Spleen (tissue), 11 donors: Measurements from ENCODE around the gene SPHK2. TPM values are rescaled to one million over a fixed set of nuclear protein-coding genes. Genes with fewer than 3 reads are reported as not detected.

Experiments used
- DNase-seq: peaks from one replicate; pipeline ENCODE4 v3.0.0-alpha.2; 2020
- H3K27ac ChIP-seq, 8 donors: fragments of 200-600 bp; sonication (generic) in 7 of 8; 1 replicate in 4 of 8; 2 replicates in 4 of 8; pipeline versions ENCODE4 v1.5.0 to v1.8.0; 2016 to 2021; ENCODE audit warnings: inconsistent platforms in 4 of 8, mild to moderate bottlenecking in 4 of 8, moderate library complexity in 1 of 8
- H3K27me3 ChIP-seq, 7 donors: fragments of 200-600 bp; sonication (generic) in 6 of 7; replicated peaks in 1 of 7; 1 replicate in 4 of 7; 2 replicates in 3 of 7; pipeline versions ENCODE4 v1.5.0 to v1.8.0; 2016 to 2021; ENCODE audit warnings: inconsistent platforms in 3 of 7, mild to moderate bottlenecking in 1 of 7
- H3K36me3 ChIP-seq, 6 donors: fragments of 200-600 bp; sonication (generic) in 5 of 6; 1 replicate in 4 of 6; 2 replicates in 2 of 6; pipeline versions ENCODE4 v1.5.0 to v1.8.0; 2016 to 2021; ENCODE audit warnings: inconsistent platforms in 2 of 6
- H3K4me1 ChIP-seq, 6 donors: fragments of 200-600 bp; sonication (generic) in 5 of 6; 1 replicate in 3 of 6; 2 replicates in 3 of 6; pipeline versions ENCODE4 v1.5.0 to v1.8.0; 2016 to 2021; ENCODE audit warnings: inconsistent platforms in 3 of 6
- H3K4me3 ChIP-seq, 8 donors: fragments of 200-600 bp; sonication (generic) in 7 of 8; 1 replicate in 4 of 8; 2 replicates in 4 of 8; pipeline versions ENCODE4 v1.5.0 to v1.8.0; 2016 to 2021; ENCODE audit warnings: inconsistent platforms in 4 of 8, mild to moderate bottlenecking in 4 of 8, moderate library complexity in 2 of 8
- H3K9me3 ChIP-seq, 8 donors: fragments of 200-600 bp; sonication (generic) in 7 of 8; 1 replicate in 4 of 8; 2 replicates in 4 of 8; pipeline versions ENCODE4 v1.5.0 to v1.8.0; 2016 to 2021; ENCODE audit warnings: inconsistent platforms in 4 of 8
- POLR2A ChIP-seq, 3 donors: fragments of 450-650 bp; IDR thresholded peaks; one replicate each; pipeline ENCODE4 v1.5.1; 2017; ENCODE audit warnings: antibody characterized with exemption in 3 of 3, mild to moderate bottlenecking in 1 of 3
- POLR2AphosphoS5 ChIP-seq, 3 donors: sonication (generic); formaldehyde crosslinking; IDR thresholded peaks; one replicate each; pipeline ENCODE4 v1.5.1; 2017; ENCODE audit warnings: antibody characterized with exemption in 3 of 3
- WGBS, 5 donors: extraction: QIAGEN DNeasy Blood & Tissue Kit in 3 of 5; methylation state at CpG; one replicate each; pipeline versions ENCODE4 v1.1.5 to v1.1.7; 2013 to 2018; 5-methylcytosine and 5-hydroxymethylcytosine counted together
- intact Hi-C: fragments of 100-400 bp; cut with DNase I; formaldehyde crosslinking; loops from one replicate; pipeline ENCODE4 v1.15.0; 2023; ENCODE audit warnings: low total_unique reads
- polyA plus RNA-seq, 3 donors: library from polyadenylated mRNA; stranded (reverse); fragments of 200-250 nt; gene quantifications; one replicate each; pipeline ENCODE4 v1.2.1, GENCODE V29; 2013
- total RNA-seq, 7 donors: library from RNA; depleted of rRNA in 3 of 7; stranded (reverse); fragments of >200 nt in 3 of 7; fragmentation: NEBNext Ultra II Directional in 4 of 7; extraction: Animal tissue kit (Norgen Biotek cat#: 25700) in 4 of 7; gene quantifications; one replicate each; pipeline versions ENCODE4 v1.1.0 to v1.2.1, GENCODE V29; 2016 to 2021
- TF ChIP-seq, protein P1 (sequence below), 11 experiments: fragments of 200-600 bp in 7 of 11; fragments of 450-650 bp in 4 of 11; sonication (generic) in 4 of 11; IDR thresholded peaks in 8 of 11; conservative IDR thresholded peaks in 3 of 11; 1 replicate in 7 of 11; 2 replicates in 4 of 11; pipeline versions ENCODE4 v1.4.0 to v1.8.0; 2016 to 2021; ENCODE audit warnings: antibody characterized with exemption in 11 of 11, inconsistent platforms in 4 of 11, mild to moderate bottlenecking in 1 of 11
- donor health status: healthy with polysubstance abuse.
- donor health status: DM: no; HTN: no; CAD: no; lungs with moderate emphysema.
- donor health status: DM: no; HTN: no; CAD: no.
- donor health status: Bipolar disorder and iron deficiency.
- donor health status: healthy.
- donor health status: DM: no; HTN: no; CAD: no.
- donor health status: DM: yes; HTN: yes; CAD: no.

Gene SPHK2
- total and polyA plus RNA-seq, 10 donors: 7.9 to 26.5 (median 21.3) TPM

DNA sequence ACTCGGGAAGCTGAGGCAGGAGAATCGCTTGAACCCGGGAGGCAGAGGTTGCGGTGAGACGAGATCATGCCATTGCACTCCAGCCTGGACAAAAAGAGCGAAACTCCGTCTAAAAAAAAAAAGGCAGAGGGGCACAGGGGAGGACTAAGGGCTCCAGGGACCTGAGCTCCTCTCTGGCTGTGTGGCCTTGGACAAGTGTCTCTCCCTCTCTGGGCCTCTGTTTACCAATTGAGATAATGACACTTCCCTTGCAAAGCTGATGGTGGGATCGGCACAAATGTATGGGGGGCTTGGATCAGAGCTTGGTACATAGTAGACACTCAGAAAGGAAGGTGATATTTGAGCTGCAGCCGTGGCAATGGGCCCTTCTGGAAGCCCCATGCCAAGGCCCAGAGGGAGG is 24.1 kb upstream of the SPHK2 start:
- 82 to 92% (median 86%) methylated on average over 9 of the region's 9 CpGs for WGBS, 5 donors
- H3K4me1 ChIP-seq: no peaks in the 10 kb centered on the region
- H3K27me3 ChIP-seq: peaks cover 0 to 23% (median 0%) of the 10 kb centered on the region in 7 donors
- H3K9me3 ChIP-seq: no peaks in the 10 kb centered on the region
- TF ChIP-seq, protein P1, sequence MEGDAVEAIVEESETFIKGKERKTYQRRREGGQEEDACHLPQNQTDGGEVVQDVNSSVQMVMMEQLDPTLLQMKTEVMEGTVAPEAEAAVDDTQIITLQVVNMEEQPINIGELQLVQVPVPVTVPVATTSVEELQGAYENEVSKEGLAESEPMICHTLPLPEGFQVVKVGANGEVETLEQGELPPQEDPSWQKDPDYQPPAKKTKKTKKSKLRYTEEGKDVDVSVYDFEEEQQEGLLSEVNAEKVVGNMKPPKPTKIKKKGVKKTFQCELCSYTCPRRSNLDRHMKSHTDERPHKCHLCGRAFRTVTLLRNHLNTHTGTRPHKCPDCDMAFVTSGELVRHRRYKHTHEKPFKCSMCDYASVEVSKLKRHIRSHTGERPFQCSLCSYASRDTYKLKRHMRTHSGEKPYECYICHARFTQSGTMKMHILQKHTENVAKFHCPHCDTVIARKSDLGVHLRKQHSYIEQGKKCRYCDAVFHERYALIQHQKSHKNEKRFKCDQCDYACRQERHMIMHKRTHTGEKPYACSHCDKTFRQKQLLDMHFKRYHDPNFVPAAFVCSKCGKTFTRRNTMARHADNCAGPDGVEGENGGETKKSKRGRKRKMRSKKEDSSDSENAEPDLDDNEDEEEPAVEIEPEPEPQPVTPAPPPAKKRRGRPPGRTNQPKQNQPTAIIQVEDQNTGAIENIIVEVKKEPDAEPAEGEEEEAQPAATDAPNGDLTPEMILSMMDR (IDR thresholded peaks at IDR 0.05 in 8 of 11, conservative IDR thresholded peaks at IDR 0.05 in 3 of 11): no peak
- TF ChIP-seq POLR2AphosphoS5 (IDR thresholded peaks at IDR 0.05) (no peak), POLR2A (IDR thresholded peaks at IDR 0.05) (no peak)
- H3K27ac ChIP-seq: no peak overlapping the region
- no peak for DNase-seq
- intact Hi-C loops: no loop called here
- no peaks in the 10 kb centered on the region for H3K36me3 ChIP-seq
- H3K4me3 ChIP-seq: no peak overlapping the region

DNA sequence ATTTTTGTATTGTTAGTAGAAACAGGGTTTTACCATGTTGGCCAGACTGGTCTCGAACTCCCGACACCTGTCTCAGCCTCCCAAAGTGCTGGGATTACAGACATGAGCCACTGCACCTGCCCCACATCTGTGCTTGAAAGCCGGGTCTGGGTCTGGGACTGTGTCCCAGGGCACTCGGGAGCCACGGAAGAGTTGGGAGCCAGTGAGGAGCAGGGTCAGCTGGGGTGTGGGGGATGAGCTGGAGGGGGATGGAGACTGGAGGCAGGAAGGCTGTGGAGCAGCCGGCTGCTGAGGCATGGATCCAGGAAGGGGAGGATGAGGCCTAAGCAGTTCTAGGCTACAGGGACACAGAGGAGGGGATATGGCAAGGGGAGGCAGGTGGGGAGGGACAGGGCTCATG is 23.5 kb upstream of the SPHK2 start:
- no peak overlapping the region for H3K27ac ChIP-seq
- no peak for DNase-seq
- no peak overlapping the region for H3K4me3 ChIP-seq
- H3K9me3 ChIP-seq: no peaks in the 10 kb centered on the region
- intact Hi-C loops: no loop called here
- H3K36me3 ChIP-seq: no peaks in the 10 kb centered on the region
- 72 to 89% (median 85%) methylated on average over 6 of the region's 6 CpGs for WGBS, 5 donors
- TF ChIP-seq POLR2A (IDR thresholded peaks at IDR 0.05) (no peak), POLR2AphosphoS5 (IDR thresholded peaks at IDR 0.05) (no peak)
- TF ChIP-seq, protein P1 (IDR thresholded peaks at IDR 0.05 in 8 of 11, conservative IDR thresholded peaks at IDR 0.05 in 3 of 11): no peak
- H3K27me3 ChIP-seq: peaks cover 0 to 25% (median 0%) of the 10 kb centered on the region in 7 donors
- H3K4me1 ChIP-seq: no peaks in the 10 kb centered on the region

DNA sequence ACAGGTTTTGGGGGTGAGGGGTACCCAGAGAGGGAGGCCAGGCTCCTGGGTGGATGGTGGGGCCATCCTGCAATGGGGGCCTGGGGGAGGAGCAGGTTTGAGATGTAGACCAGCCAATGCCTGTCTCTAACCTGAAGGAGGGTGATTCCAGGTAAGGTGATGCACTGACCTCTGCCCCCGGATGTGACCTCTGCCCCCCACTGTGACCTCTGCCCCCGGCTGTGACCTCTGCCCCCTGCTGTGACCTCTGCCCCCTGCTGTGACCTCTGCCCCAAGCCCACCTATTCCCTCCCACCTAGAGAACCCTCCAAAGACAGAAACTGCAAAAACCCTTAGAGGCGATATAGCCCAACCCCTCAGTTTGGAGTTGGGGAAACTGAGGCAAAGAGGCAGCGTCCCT is 23.1 kb upstream of the SPHK2 start:
- 77 to 95% (median 91%) methylated on average over 3 to 4 of the region's 4 CpGs for WGBS, 5 donors
- no peaks in the 10 kb centered on the region for H3K4me1 ChIP-seq
- intact Hi-C loops: no loop called here

DNA sequence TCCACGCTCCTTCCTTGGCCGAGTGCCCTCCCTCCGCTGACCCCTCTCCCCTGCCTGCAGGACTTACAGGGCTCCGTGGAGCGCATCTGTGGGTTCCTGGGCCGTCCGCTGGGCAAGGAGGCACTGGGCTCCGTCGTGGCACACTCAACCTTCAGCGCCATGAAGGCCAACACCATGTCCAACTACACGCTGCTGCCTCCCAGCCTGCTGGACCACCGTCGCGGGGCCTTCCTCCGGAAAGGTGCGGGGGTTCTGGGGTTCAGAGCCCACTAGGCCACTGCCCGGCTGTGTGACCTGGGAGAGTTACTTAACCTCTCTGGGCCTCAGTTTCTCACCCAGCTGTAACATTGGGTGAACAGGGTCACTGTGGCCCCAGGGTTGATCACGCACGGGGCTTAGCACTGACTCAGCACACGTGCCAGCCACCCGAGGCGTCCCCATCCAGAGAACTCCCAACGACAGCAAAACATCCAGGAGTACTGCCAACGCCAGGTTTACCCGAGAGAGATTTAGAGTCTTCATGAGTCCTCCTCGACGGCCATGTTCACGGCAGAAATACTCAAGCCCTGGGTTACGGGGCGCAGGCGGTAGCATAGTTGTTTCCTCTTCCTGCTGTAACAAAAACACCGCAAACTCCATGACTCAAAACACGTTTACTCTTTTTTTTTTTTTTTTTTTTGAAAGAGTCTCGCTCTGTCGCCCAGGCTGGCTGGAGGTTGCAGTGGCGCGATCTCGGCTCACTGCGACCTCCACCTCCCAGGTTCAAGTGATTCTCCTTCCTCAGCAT is 22.4 kb upstream of the SPHK2 start:
- Histone ChIP-seq H3K4me1 (no peaks in the 10 kb centered on the region), H3K9me3 (no peaks in the 10 kb centered on the region), H3K27ac (peak overlapping the region in 2 of 8 donors; percentile 14 to 47), H3K4me3 (peak overlapping the region in 1 of 8 donors; percentile 32), H3K27me3 (peaks cover 0 to 29% (median 0%) of the 10 kb centered on the region in 7 donors), H3K36me3 (no peaks in the 10 kb centered on the region)
- intact Hi-C loops: no loop called here
- TF ChIP-seq, protein P1 (IDR thresholded peaks at IDR 0.05 in 8 of 11, conservative IDR thresholded peaks at IDR 0.05 in 3 of 11): no peak
- no peak for TF ChIP-seq POLR2A (IDR thresholded peaks at IDR 0.05)
- no peak for TF ChIP-seq POLR2AphosphoS5 (IDR thresholded peaks at IDR 0.05)
- no peak for DNase-seq
- WGBS, 5 donors: 65 to 78% (median 71%) methylated on average over 30 to 39 of the region's 39 CpGs

More for the DNA sequence above, 23.1 kb upstream of the SPHK2 start:
- no peak overlapping the region for H3K4me3 ChIP-seq
- no peak overlapping the region for H3K27ac ChIP-seq
- no peaks in the 10 kb centered on the region for H3K9me3 ChIP-seq
- peaks cover 0 to 29% (median 0%) of the 10 kb centered on the region in 7 donors for H3K27me3 ChIP-seq
- no peaks in the 10 kb centered on the region for H3K36me3 ChIP-seq
- no peak for DNase-seq
- TF ChIP-seq POLR2A (IDR thresholded peaks at IDR 0.05) (no peak), POLR2AphosphoS5 (IDR thresholded peaks at IDR 0.05) (no peak)
- TF ChIP-seq, protein P1 (IDR thresholded peaks at IDR 0.05 in 8 of 11, conservative IDR thresholded peaks at IDR 0.05 in 3 of 11): no peak
